HepG2 (cell line): ENCODE results near the gene ALKBH5. TPM values are rescaled to one million over a fixed set of nuclear protein-coding genes. Genes with fewer than 3 reads are reported as not detected.

Source experiments
- ATAC-seq: fragments of 200-7000 bp; cut with Tn5 transposase; 3 replicates; pipeline ENCODE4 v1.9.1; 2020; ENCODE audit warnings: mild to moderate bottlenecking, moderate library complexity
- BruUV-seq: library from RNA; stranded (reverse); fragments of 400-500 nt; replicated peaks from 2 replicates; lab custom pipeline; 2021; lab: Mats Ljungman, UMichigan
- CTCF ChIA-PET: fragments of 300-600 bp; formaldehyde crosslinking; extraction: SDS; loops from one replicate; lab custom pipeline; 2021; ENCODE audit warnings: low total read pairs, inconsistent platforms, low intra/inter-chr PET ratio; lab: Yijun Ruan, JAX
- POLR2A ChIA-PET: fragments of 350-600 bp; sonication (Branson Sonifier 250); formaldehyde crosslinking; loops from one replicate; lab custom pipeline; 2020; ENCODE audit warnings: antibody characterized with exemption, inconsistent platforms; lab: Yijun Ruan, JAX
- DNase-seq: peaks from one replicate; pipeline ENCODE4 v3.0.0-alpha.2; 2015; ENCODE audit warnings: low spot score
- FAIRE-seq: peaks from 3 replicates; lab custom pipeline; 2011; peaks lifted over from hg19 to GRCh38; lab: Jason Lieb, UNC
- H2AFZ ChIP-seq: one replicate; pipeline ENCODE4 v1.6.1; 2011; ENCODE audit warnings: low read length, inconsistent platforms
- H3K27ac ChIP-seq: fragments of 300-600 bp; 3 replicates; pipeline ENCODE4 v1.8.0; 2011; ENCODE audit warnings: mixed run types, mild to moderate bottlenecking, mixed read lengths, low read length, inconsistent platforms; ENCODE audit not compliant: insufficient read depth; ENCODE audit errors: extremely low read length
- H3K27me3 ChIP-seq, 2 experiments: fragments of 200-600 bp in 1 of 2; 2 replicates in 1 of 2; 3 replicates in 1 of 2; pipeline versions ENCODE4 v1.6.0 to v1.8.0; 2011; ENCODE audit warnings: low read length in 2 of 2, mild to moderate bottlenecking in 2 of 2, moderate library complexity in 2 of 2, inconsistent platforms in 1 of 2; ENCODE audit not compliant: insufficient read depth in 2 of 2, control insufficient read depth in 1 of 2
- H3K36me3 ChIP-seq, 2 experiments: fragments of 200-600 bp in 1 of 2; replicated peaks in 1 of 2; 2 replicates in 1 of 2; 3 replicates in 1 of 2; pipeline versions ENCODE4 v1.5.1 to v1.8.0; 2011; ENCODE audit warnings: low read length in 2 of 2, inconsistent platforms in 1 of 2; ENCODE audit not compliant: insufficient read depth in 2 of 2, control insufficient read depth in 1 of 2
- H3K4me1 ChIP-seq: 2 replicates; pipeline ENCODE4 v1.5.1; 2012; ENCODE audit warnings: low read length, inconsistent platforms; ENCODE audit not compliant: insufficient read depth
- H3K4me2 ChIP-seq: 2 replicates; pipeline ENCODE4 v1.6.0; 2011; ENCODE audit warnings: low read depth, low read length, inconsistent platforms
- H3K4me3 ChIP-seq, 3 experiments: fragments of 200-600 bp in 1 of 3; sonication (generic), shearing (Covaris generic) in 1 of 3; replicated peaks in 1 of 3; 2 replicates each; pipeline ENCODE4 v1.5.1; 2011 to 2016; ENCODE audit warnings: low read length in 3 of 3, inconsistent platforms in 2 of 3, low read depth in 2 of 3, mild to moderate bottlenecking in 2 of 3, control low read depth in 1 of 3, mixed read lengths in 1 of 3; ENCODE audit not compliant: insufficient read depth in 1 of 3
- H3K79me2 ChIP-seq: one replicate; pipeline ENCODE4 v1.6.1; 2011; ENCODE audit warnings: low read length, inconsistent platforms; ENCODE audit not compliant: insufficient read depth
- H3K9ac ChIP-seq: 2 replicates; pipeline ENCODE4 v1.6.0; 2011; ENCODE audit warnings: mild to moderate bottlenecking, low read depth, low read length, inconsistent platforms; ENCODE audit not compliant: insufficient read depth
- H3K9me3 ChIP-seq: 2 replicates; pipeline ENCODE4 v1.5.1; 2012; ENCODE audit warnings: mild to moderate bottlenecking, low read length
- H4K20me1 ChIP-seq: 2 replicates; pipeline ENCODE4 v1.6.0; 2011; ENCODE audit warnings: inconsistent platforms, mild to moderate bottlenecking, low read length, moderate library complexity; ENCODE audit not compliant: insufficient read depth
- ARID3A ChIP-seq: IDR thresholded peaks from 2 replicates; pipeline ENCODE4 v1.6.1; 2012; ENCODE audit warnings: low read depth, low read length, improper control_type of control experiment
- CTCF ChIP-seq: sonication (generic); formaldehyde crosslinking; IDR thresholded peaks from 2 replicates; pipeline ENCODE4 v1.5.0; 2020; ENCODE audit warnings: mild to moderate bottlenecking, missing genetic modification reagents, moderate library complexity
- ELF4 ChIP-seq: sonication (generic); formaldehyde crosslinking; IDR thresholded peaks from 2 replicates; pipeline ENCODE4 v1.5.0; 2020; ENCODE audit warnings: missing genetic modification reagents, mild to moderate bottlenecking, moderate library complexity, borderline replicate concordance
- RAD21 ChIP-seq: fragments of 450-650 bp; formaldehyde crosslinking; IDR thresholded peaks from 2 replicates; pipeline ENCODE4 v1.5.0; 2020; ENCODE audit warnings: mild to moderate bottlenecking
- SMC3 ChIP-seq: IDR thresholded peaks from 2 replicates; pipeline ENCODE4 v1.6.1; 2011; ENCODE audit warnings: low read length, improper control_type of control experiment
- STAG1 ChIP-seq: sonication (generic); formaldehyde crosslinking; IDR thresholded peaks from 2 replicates; pipeline ENCODE4 v1.4.0; 2020; ENCODE audit warnings: missing genetic modification reagents
- YEATS4 ChIP-seq: sonication (generic); formaldehyde crosslinking; IDR thresholded peaks from 2 replicates; pipeline ENCODE4 v1.4.0; 2020; ENCODE audit warnings: missing genetic modification reagents, borderline replicate concordance
- WGBS: methylation state at CpG from one replicate; pipeline ENCODE4 v1.1.6; 2017; ENCODE audit warnings: low lambda C conversion rate; 5-methylcytosine and 5-hydroxymethylcytosine counted together
- in situ Hi-C: cut with HindIII; loops from 2 replicates; pipeline ENCODE4 v1.10.0; 2017; ENCODE audit warnings: low pct_unique_long_range_greater_than_20kb; ENCODE audit not compliant: extremely low pct_ligation_motif_present
- intact Hi-C: fragments of 100-400 bp; cut with micrococcal nuclease; formaldehyde crosslinking; loops from one replicate; pipeline ENCODE4 v1.10.0; 2022; ENCODE audit not compliant: unreplicated experiment
- polyA plus RNA-seq, 8 experiments: library from polyadenylated mRNA; depleted of rRNA in 3 of 8; stranded (reverse) in 7 of 8; unstranded in 1 of 8; fragments of >200 nt; fragmentation: Illumina TruSeq in 4 of 8; extraction: Trizol in 4 of 8; gene quantifications; 2 replicates each; pipeline versions ENCODE4 v1.2.1 to v1.2.3, GENCODE V29; 2011 to 2016; ENCODE audit warnings: low read depth in 4 of 8, missing spikeins in 1 of 8, mixed read lengths in 1 of 8; ENCODE audit not compliant: insufficient read depth in 1 of 8
- total RNA-seq, 5 experiments: library from RNA; depleted of rRNA; stranded (reverse); fragments of >200 nt; fragmentation: Illumina TruSeq; extraction: Trizol; gene quantifications; 2 replicates each; pipeline ENCODE4 v1.2.3, GENCODE V29; 2016; ENCODE audit warnings: low read depth in 1 of 5
- TF ChIP-seq, protein P1 (sequence below): sonication (generic); formaldehyde crosslinking; IDR thresholded peaks from 2 replicates; pipeline ENCODE4 v1.4.0; 2020; ENCODE audit warnings: missing genetic modification reagents
- TF ChIP-seq, protein P2 (sequence below): sonication (generic); formaldehyde crosslinking; IDR thresholded peaks from 2 replicates; pipeline ENCODE4 v1.8.0; 2023; ENCODE audit warnings: mild to moderate bottlenecking, missing genetic modification reagents

ALKBH5 gene
- total and polyA plus RNA-seq, 2 of the 13 experiments (the other 11 are each of a cell fraction or from before 2014, with no cell fraction given): 68.9 to 76.9 TPM

DNA sequence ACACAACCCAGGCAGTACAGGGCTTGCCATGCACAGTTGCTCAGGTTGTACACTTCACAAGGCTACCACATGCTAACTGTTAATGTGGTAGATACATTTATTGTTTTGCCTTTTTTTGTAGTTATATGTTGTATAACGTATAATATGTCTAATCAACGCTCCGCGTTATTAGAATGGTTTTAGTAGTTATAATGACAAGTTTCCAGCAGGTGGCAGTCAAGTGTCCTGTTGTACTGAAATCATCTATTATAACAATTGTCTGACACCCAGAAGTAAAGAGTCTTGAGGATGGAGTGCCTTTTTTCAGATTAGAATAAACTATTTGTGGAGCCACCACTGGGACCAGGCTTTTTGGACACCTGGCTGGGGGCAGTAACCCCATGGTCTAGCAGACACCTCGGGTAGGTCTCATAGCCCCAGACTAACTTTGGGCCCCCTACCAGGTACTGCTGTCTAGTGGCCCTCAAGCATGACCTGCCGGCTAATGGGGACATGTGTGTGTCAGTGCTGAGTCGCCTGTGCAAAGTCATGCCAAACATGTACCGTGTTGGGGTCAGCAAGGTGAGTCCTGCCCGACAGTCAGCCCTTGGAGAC lies 42.3 kb upstream of the ALKBH5 start:
- H3K4me1 ChIP-seq: peaks cover 45% of the 10 kb centered on the region
- peak overlapping the region; percentile 24; the same call in 1 of the 2 replicates for H3K4me2 ChIP-seq
- DNase-seq: peak; percentile 30
- FAIRE-seq: peak; percentile 50
- H3K4me3 ChIP-seq: no peak overlapping the region
- TF ChIP-seq YEATS4 (CRISPR knock-in tag) (no peak), STAG1 (CRISPR knock-in tag) (peak; percentile 43), SMC3 (peak; percentile 36; the same call in 1 of the 2 replicates), ARID3A (0 out of 2 replicates have a peak, but pooled peaks have one; percentile 27), ELF4 (no peak), CTCF (peak; percentile 68), RAD21 (peak; percentile 14; the same call in 1 of the 2 replicates)
- TF ChIP-seq, protein P1, sequence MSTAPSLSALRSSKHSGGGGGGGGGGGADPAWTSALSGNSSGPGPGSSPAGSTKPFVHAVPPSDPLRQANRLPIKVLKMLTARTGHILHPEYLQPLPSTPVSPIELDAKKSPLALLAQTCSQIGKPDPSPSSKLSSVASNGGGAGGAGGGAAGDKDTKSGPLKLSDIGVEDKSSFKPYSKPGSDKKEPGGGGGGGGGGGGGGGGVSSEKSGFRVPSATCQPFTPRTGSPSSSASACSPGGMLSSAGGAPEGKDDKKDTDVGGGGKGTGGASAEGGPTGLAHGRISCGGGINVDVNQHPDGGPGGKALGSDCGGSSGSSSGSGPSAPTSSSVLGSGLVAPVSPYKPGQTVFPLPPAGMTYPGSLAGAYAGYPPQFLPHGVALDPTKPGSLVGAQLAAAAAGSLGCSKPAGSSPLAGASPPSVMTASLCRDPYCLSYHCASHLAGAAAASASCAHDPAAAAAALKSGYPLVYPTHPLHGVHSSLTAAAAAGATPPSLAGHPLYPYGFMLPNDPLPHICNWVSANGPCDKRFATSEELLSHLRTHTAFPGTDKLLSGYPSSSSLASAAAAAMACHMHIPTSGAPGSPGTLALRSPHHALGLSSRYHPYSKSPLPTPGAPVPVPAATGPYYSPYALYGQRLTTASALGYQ (CRISPR knock-in tag): no peak
- TF ChIP-seq, protein P2, sequence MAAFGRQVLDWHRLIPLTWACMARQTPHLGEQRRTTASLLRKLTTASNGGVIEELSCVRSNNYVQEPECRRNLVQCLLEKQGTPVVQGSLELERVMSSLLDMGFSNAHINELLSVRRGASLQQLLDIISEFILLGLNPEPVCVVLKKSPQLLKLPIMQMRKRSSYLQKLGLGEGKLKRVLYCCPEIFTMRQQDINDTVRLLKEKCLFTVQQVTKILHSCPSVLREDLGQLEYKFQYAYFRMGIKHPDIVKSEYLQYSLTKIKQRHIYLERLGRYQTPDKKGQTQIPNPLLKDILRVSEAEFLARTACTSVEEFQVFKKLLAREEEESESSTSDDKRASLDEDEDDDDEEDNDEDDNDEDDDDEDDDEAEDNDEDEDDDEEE: no peak
- TF ChIP-seq, all 625 proteins: peak for 5
- no peaks in the 10 kb centered on the region; a peak in 1 of 5 replicates for H3K27me3 ChIP-seq
- no peak overlapping the region for H2AFZ ChIP-seq
- WGBS: 9% methylated on average over 7 of the region's 9 CpGs
- no peaks in the 10 kb centered on the region; the same call in 1 of the 2 replicates for H4K20me1 ChIP-seq
- ChIA-PET CTCF (no interaction called here), POLR2A (interaction anchor here (1.0 kb wide), 1 partner anchor 42 kb away, joined by 3 read pairs; the partner anchor contains the start of gene ALKBH5)
- no peak overlapping the region for H3K9ac ChIP-seq
- intact Hi-C loops (no loop called here), in situ Hi-C loops (no loop called here)
- H3K9me3 ChIP-seq: no peaks in the 10 kb centered on the region
- no peaks in the 10 kb centered on the region for H3K36me3 ChIP-seq
- ATAC-seq: no peak
- H3K27ac ChIP-seq: no peak overlapping the region
- no TSS peak for BruUV-seq
- H3K79me2 ChIP-seq: no peaks in the 10 kb centered on the region
